Stimulated activated memory B cell treated with anti-CD40 and anti-IgM and Interleukin-4, amounts not matched to agents 10 μg/mL and 1 μg/mL and 100 μg/mL, for 72 hours (primary cell): Measurements from ENCODE around the gene DENND10.
A peak's percentile ranks its signal among the peaks of the same experiment; 100 is the strongest.
"Not testable (repeated sequence)": the region's sequence is repeated elsewhere in the genome, so short reads cannot be mapped to it uniquely, and the experiment has no call there.

ENCODE experiments used
- ATAC-seq: fragments of 150-1000 bp; cut with Tn5 transposase; 2 replicates; pipeline ENCODE4 v1.10.0; 2021
- H3K27ac Mint-ChIP-seq: one replicate; pipeline ENCODE4 v1.8.0; 2022; ENCODE audit warnings: mild to moderate bottlenecking, mixed read lengths
- H3K27me3 Mint-ChIP-seq: one replicate; pipeline ENCODE4 v1.8.0; 2022; ENCODE audit warnings: mixed read lengths
- H3K36me3 Mint-ChIP-seq: one replicate; pipeline ENCODE4 v1.8.0; 2022; ENCODE audit warnings: mixed read lengths
- H3K4me1 Mint-ChIP-seq: one replicate; pipeline ENCODE4 v1.8.0; 2022; ENCODE audit warnings: mixed read lengths
- H3K4me3 Mint-ChIP-seq: one replicate; pipeline ENCODE4 v1.8.0; 2022; ENCODE audit warnings: mild to moderate bottlenecking, moderate library complexity, mixed read lengths
- H3K9me3 Mint-ChIP-seq: one replicate; pipeline ENCODE4 v1.8.0; 2022; ENCODE audit warnings: mixed read lengths

Gene DENND10

GRCh38 chr10:119165171-119166117 lies 61.5 kb downstream of the DENND10 start, which contains the start of gene SFXN4:
SFXN4 (minus strand) TSS chr10:119165714; CDS start chr10:119165647, 67 bp downstream.
- peak within 1 kb of the TSS; percentile 93 for H3K4me3 Mint-ChIP-seq
- no peaks in the 10 kb centered on the region for H3K9me3 Mint-ChIP-seq
- H3K27ac Mint-ChIP-seq: peak within 1 kb of the TSS; percentile 97
- ATAC-seq: peak; percentile 97
- peaks cover 53% of the 10 kb centered on the region for H3K36me3 Mint-ChIP-seq
- H3K4me1 Mint-ChIP-seq: peaks cover 37% of the 10 kb centered on the region
- no peaks in the 10 kb centered on the region for H3K27me3 Mint-ChIP-seq

DNA sequence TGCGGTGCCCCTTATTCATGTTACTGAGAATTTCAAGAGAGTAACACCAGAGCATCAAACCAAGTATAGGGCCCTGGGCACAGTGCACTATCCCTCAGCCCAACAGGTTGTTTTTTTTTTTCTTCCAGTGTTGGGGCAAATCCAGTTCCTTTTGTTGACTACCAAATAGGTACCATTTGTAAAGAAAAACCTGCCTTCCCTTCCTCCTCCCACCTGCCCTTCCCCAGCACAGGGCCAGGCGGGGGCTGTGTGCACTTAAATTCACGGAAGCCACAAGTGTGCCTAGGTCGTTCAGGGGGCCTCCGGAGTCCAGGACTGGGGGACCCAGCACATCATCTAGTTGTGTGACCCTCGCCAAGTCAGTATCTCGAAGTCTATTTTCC lies 62.2 kb downstream of the DENND10 start:
- peaks cover 37% of the 10 kb centered on the region for H3K4me1 Mint-ChIP-seq
- H3K27ac Mint-ChIP-seq: peak overlapping the region; percentile 97
- H3K36me3 Mint-ChIP-seq: peaks cover 47% of the 10 kb centered on the region
- no peaks in the 10 kb centered on the region for H3K9me3 Mint-ChIP-seq
- no peaks in the 10 kb centered on the region for H3K27me3 Mint-ChIP-seq
- H3K4me3 Mint-ChIP-seq: peak overlapping the region; percentile 93
- ATAC-seq: no peak

- H3K4me1 Mint-ChIP-seq: peaks cover 37% of the 10 kb centered on the region
- peaks cover 46% of the 10 kb centered on the region for H3K36me3 Mint-ChIP-seq
- H3K27ac Mint-ChIP-seq: peak overlapping the region; percentile 97
- no peaks in the 10 kb centered on the region for H3K9me3 Mint-ChIP-seq
- H3K4me3 Mint-ChIP-seq: peak overlapping the region; percentile 93
- ATAC-seq: no peak
- H3K27me3 Mint-ChIP-seq: no peaks in the 10 kb centered on the region
These were observed 62.7 kb downstream of the DENND10 start for GRCh38 chr10:119166564-119166963.

DNA sequence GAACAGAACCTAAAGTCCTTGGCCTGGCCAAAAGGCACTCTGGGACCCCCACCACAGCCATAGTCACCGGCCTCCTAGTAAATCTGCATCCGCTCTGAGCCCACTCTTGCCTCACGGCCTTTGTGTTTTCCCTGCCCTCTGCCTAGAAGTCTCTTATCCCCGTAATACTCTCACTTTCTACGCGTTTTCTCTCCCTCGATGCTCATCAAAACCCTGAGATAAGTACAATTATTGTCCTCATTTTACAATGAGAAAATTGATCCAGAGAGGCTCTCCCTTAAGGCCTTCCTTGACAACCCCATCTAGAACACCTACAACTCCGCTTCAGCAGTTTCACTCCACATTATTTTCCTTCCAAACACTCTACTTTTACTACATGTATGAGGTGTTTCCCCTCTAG lies 63.1 kb downstream of the DENND10 start:
- ATAC-seq: no peak
- Mint-ChIP-seq H3K36me3 (peaks cover 46% of the 10 kb centered on the region), H3K4me3 (peak overlapping the region; percentile 93), H3K4me1 (peaks cover 36% of the 10 kb centered on the region), H3K27ac (peak overlapping the region; percentile 97), H3K9me3 (no peaks in the 10 kb centered on the region), H3K27me3 (no peaks in the 10 kb centered on the region)

DNA sequence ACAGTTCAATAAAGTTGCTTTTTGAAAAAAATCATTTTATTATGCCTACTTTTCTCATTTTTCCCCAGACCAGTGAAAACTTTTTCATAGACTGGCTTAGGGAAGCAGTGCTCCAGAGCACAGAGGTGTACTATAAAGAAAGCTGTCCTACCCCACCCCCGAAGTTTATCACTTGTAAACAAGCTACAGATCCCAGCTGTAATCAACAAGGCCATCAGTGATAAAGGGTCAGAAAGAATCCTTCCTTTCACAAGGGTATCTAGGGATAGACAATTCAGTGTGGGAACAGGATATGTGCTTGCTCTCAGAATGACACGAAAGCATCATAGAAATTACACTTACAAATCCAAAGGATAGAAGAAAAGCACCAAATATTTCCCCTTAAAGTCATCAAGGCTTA lies 70.2 kb downstream of the DENND10 start:
- Mint-ChIP-seq H3K27ac (no peak overlapping the region), H3K36me3 (peaks cover 35% of the 10 kb centered on the region), H3K4me3 (no peak overlapping the region), H3K9me3 (no peaks in the 10 kb centered on the region), H3K4me1 (peaks cover 27% of the 10 kb centered on the region), H3K27me3 (no peaks in the 10 kb centered on the region)
- no peak for ATAC-seq

- no peaks in the 10 kb centered on the region for H3K9me3 Mint-ChIP-seq
- H3K36me3 Mint-ChIP-seq: peaks cover 23% of the 10 kb centered on the region
- peaks cover 27% of the 10 kb centered on the region for H3K4me1 Mint-ChIP-seq
- no peaks in the 10 kb centered on the region for H3K27me3 Mint-ChIP-seq
- peak overlapping the region; percentile 21 for H3K4me3 Mint-ChIP-seq
- no peak for ATAC-seq
- peak overlapping the region; percentile 40 for H3K27ac Mint-ChIP-seq
These were observed 72.3 kb downstream of the DENND10 start for GRCh38 chr10:119176166-119176565.

DNA sequence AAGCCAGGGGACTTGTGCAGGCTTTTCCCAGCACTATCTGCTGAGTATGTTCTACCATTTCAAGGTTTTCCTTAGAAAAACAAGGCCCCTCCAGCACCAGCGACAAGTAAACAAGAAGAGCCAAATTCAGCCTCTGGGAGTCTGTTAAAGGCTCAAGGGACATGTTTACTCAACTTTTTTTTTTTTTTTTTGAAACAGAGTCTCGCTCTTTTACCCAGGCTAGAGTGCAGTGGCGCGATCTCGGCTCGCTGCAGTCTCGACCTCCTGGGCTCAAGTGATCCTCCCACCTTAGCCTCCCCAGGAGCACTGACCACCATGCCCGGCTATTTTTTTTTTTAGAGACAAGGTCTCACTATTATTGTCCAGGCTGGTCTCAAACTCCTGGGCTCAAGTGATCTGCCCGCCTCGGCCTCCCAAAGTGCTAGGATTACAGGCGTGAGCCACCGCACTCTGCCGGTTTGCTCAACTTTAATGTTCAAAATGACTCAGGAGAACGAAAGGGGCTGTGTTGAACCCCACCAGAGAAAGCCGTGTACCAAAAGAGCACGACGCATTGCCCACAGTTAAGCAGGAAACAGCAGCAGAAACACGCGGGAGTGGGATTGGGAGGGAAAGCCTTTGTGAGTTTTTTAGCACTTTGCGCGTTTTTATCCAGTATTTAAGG lies 73.9 kb downstream of the DENND10 start:
- peak overlapping the region; percentile 97 for H3K4me3 Mint-ChIP-seq
- ATAC-seq: peak; percentile 54
- peaks cover 15% of the 10 kb centered on the region for H3K36me3 Mint-ChIP-seq
- H3K4me1 Mint-ChIP-seq: peaks cover 27% of the 10 kb centered on the region
- H3K27ac Mint-ChIP-seq: peak overlapping the region; percentile 99
- H3K9me3 Mint-ChIP-seq: no peaks in the 10 kb centered on the region
- no peaks in the 10 kb centered on the region for H3K27me3 Mint-ChIP-seq

- H3K27ac Mint-ChIP-seq: peak within 1 kb of the TSS; percentile 99
- peak within 1 kb of the TSS; percentile 97 for H3K4me3 Mint-ChIP-seq
- no peaks in the 10 kb centered on the region for H3K9me3 Mint-ChIP-seq
- peaks cover 27% of the 10 kb centered on the region for H3K4me1 Mint-ChIP-seq
- ATAC-seq: peak; percentile 100
- H3K27me3 Mint-ChIP-seq: no peaks in the 10 kb centered on the region
- H3K36me3 Mint-ChIP-seq: peaks cover 15% of the 10 kb centered on the region
These were observed 74.6 kb downstream of the DENND10 start, which contains the start of gene PRDX3 for GRCh38 chr10:119178372-119179119. PRDX3 (minus strand) TSS chr10:119178812; CDS start chr10:119178790, 22 bp downstream.

- peaks cover 25% of the 10 kb centered on the region for H3K4me1 Mint-ChIP-seq
- not testable (repeated sequence) for H3K4me3 Mint-ChIP-seq, ATAC-seq, H3K27me3 Mint-ChIP-seq, H3K36me3 Mint-ChIP-seq, H3K9me3 Mint-ChIP-seq, H3K27ac Mint-ChIP-seq
These were observed 77.0 kb downstream of the DENND10 start for GRCh38 chr10:119180850-119181400.

GRCh38 chr10:119183664-119184412 lies 79.9 kb downstream of the DENND10 start:
- peaks cover 6% of the 10 kb centered on the region for H3K4me1 Mint-ChIP-seq
- no peak overlapping the region for H3K27ac Mint-ChIP-seq
- no peaks in the 10 kb centered on the region for H3K27me3 Mint-ChIP-seq
- H3K4me3 Mint-ChIP-seq: no peak overlapping the region
- H3K9me3 Mint-ChIP-seq: no peaks in the 10 kb centered on the region
- H3K36me3 Mint-ChIP-seq: no peaks in the 10 kb centered on the region
- ATAC-seq: no peak
